NB4 (cell line): ENCODE measurements around the gene CHST8.

Experiments
- DNase-seq: peaks from one replicate; pipeline ENCODE4 v3.0.0; 2010; ENCODE audit warnings: low read depth
- H3K4me3 ChIP-seq: one replicate; pipeline ENCODE4 v1.5.1; 2011; ENCODE audit warnings: mild to moderate bottlenecking, low read depth, low read length, moderate library complexity
- MYC ChIP-seq: IDR thresholded peaks from 2 replicates; pipeline ENCODE4 v1.6.1; 2011; ENCODE audit warnings: low read depth, low read length
- POLR2A ChIP-seq: IDR thresholded peaks from 2 replicates; pipeline ENCODE4 v1.6.1; 2011; ENCODE audit warnings: mild to moderate bottlenecking; ENCODE audit not compliant: insufficient read length; ENCODE audit errors: extremely low read depth
- TF ChIP-seq, protein P1 (sequence below): IDR thresholded peaks from one replicate; pipeline ENCODE4 v1.5.1; 2012; ENCODE audit warnings: low read depth, low read length
- TF ChIP-seq, protein P2 (sequence below): IDR thresholded peaks from 2 replicates; pipeline ENCODE4 v1.6.1; 2011; ENCODE audit warnings: low read depth, low read length

CHST8 gene

DNA sequence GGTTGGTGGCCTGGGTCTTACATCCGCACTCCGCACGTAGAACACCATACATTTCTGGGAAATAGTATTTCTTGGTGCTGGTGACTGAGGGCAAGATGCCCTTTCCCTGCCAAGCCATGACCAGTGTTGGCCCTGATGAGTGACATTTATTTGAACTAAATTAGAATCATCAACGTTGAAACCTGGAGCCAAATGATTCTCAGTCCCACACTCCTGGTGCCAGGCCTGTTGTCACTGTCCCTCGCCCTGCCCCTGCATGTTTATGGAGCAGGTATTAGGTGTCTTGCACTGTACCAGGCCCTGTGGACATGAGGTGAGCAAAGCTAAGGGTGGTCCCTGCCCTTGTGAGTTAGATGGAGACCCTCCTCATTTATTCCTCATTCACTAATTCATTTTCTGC, 5.8 kb downstream of the CHST8 start:
- H3K4me3 ChIP-seq: no peak overlapping the region
- no peak for TF ChIP-seq MYC
- TF ChIP-seq, protein P1, sequence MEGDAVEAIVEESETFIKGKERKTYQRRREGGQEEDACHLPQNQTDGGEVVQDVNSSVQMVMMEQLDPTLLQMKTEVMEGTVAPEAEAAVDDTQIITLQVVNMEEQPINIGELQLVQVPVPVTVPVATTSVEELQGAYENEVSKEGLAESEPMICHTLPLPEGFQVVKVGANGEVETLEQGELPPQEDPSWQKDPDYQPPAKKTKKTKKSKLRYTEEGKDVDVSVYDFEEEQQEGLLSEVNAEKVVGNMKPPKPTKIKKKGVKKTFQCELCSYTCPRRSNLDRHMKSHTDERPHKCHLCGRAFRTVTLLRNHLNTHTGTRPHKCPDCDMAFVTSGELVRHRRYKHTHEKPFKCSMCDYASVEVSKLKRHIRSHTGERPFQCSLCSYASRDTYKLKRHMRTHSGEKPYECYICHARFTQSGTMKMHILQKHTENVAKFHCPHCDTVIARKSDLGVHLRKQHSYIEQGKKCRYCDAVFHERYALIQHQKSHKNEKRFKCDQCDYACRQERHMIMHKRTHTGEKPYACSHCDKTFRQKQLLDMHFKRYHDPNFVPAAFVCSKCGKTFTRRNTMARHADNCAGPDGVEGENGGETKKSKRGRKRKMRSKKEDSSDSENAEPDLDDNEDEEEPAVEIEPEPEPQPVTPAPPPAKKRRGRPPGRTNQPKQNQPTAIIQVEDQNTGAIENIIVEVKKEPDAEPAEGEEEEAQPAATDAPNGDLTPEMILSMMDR: no peak
- TF ChIP-seq, protein P2, sequence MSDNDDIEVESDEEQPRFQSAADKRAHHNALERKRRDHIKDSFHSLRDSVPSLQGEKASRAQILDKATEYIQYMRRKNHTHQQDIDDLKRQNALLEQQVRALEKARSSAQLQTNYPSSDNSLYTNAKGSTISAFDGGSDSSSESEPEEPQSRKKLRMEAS: no peak
- TF ChIP-seq POLR2A: no peak
- DNase-seq: no peak

DNA sequence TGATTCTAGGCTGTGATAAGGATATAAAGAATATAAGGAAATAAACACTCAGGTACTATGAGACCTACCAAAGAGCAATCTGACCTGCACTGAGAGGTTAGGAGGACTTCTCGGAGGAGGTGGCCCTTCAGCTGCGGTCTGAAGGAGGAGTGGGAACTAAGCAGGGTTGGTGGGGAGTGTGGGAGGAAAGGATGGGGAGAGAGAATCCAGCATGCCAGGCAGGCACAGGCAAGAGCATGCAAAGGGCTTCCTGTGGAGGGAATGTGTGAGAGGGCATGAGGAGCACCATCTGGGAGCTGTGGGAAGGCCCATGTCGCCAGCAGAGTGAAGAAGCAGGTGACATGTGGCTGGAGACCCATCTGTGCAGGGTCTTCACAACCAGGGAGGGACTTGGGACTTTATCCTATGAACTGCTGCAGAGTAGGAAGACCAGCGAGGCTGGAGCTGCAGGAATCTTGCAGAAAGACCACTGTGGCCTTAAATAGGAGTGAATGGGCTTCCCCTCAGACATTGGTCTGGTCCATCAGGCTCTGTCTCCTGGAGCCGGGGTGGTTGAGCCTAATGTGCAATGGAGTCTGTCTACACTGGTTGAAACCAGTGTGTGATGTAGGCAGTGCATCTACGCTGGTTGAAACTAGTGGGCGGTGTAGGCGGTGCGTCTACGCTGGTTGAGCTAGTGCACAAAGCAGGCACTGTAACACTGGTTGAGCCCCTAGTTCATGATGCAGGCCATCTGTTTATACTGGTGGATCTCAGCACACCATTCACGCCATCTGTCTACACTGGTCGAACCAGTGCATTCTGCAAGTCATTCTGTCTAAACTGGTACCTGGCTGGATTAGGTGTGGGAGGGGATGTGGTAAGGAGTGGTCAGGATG, 6.4 kb downstream of the CHST8 start:
- TF ChIP-seq MYC (no peak), POLR2A (no peak)
- TF ChIP-seq, protein P1: no peak
- TF ChIP-seq, protein P2: no peak
- no peak for DNase-seq
- no peak overlapping the region for H3K4me3 ChIP-seq

DNA sequence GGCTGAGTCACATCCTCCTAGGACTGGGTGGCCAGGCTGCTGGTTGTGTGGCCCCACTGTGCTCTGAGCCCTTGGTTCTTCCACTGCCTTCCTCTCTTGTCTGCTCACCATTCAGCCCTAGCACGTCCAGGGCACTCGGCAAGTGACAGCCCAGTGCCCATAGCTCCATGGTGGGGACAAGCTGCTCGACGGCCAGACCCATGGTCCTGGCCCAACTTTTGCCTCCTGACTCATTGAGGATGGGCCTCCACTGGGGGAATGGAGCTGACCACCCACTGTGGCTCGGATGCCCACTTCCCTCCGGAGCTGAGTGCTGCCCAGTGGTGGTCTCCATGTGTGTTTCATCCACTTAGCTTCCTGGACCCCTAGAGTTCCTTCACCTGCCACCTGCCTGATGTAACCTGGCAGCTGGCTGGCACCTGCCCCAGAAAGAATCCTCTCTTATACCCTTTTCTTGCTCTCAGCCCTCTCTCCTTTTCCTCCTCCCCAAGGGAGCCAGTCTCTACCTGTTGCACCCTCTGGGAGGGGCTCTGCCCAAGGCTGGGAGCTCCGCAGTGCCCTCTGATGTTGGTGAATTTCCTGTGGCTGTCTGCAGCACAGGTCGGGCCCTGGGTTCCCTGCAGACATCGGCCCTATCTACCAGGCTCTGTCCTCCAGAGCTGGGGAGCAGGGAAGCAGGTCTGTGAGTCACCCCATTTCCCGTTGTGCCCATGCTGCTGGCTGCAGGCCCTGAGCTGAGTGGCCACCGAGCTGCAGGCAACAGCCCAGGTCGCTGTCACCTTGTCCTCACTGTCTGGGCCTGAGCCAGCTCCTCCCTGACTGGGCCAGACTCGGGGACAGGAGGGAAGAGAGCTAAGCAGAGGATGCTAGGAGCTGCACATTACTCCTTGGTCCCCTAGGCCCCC, 7.4 kb downstream of the CHST8 start:
- TF ChIP-seq, protein P2: no peak
- TF ChIP-seq, protein P1: no peak
- no peak for TF ChIP-seq MYC
- no peak for TF ChIP-seq POLR2A
- H3K4me3 ChIP-seq: no peak overlapping the region
- no peak for DNase-seq

DNA sequence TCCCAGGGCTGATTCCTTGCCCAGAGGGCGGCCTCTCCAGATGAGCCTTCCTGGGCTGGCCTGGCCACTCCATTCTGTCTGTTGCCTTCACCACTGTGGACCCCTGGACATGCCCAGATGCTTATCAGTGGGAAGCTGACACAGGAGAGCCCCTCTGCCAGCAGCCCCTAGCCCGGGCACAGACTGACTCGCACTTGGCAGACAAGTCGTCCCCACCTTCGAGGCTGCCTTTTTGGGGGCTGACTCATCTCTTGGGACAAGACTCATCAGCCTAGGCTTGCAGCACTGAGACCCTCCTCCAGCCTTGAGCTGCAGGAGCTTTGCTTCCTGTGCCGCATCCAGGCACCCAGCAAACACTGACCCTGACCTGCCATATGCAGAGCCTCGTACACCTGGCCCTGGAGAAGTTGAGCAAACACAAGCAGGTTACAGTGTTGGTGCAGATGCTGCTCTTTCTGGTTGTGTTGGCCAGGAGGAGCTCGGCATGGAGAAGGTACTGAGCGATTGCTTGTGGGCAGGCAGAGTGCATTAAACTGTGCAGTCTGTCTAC, 8.1 kb downstream of the CHST8 start:
- DNase-seq: no peak
- TF ChIP-seq MYC (no peak), POLR2A (no peak)
- TF ChIP-seq, protein P1: no peak
- TF ChIP-seq, protein P2: no peak
- no peak overlapping the region for H3K4me3 ChIP-seq

DNA sequence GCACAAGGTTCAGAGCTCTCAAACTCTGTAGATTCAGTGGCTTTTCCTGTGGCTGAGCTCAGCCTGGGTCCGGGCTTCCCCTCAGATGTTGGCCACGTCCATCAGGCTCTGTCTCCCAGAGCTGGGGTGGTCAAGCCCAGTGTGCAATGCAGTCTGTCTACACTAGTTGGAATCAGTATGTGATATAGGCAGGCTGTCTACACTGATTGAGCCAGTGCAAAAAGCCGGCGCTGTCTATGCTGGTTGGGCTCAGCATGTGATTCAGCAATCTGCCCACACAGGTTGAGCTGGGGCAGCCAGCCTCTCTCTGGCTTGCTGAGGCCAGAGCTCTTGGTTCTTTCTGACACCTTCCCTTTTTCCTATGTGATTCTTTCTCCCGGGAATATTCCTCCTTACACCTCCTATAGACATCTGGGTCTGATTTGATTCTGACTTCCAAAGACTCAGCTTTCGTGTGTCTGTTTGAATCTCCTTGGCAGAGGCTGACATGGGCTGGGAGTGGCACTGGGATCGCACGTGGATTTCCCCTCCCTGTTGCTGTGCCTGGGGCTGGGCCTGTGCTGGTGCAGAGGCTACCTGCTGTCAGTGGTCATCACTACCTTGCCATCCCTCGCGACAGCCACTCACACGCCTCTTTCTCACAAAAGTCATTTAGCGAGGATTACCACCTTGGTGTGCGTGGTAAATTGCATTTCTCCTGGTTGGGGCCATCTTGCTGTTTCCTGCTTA, 9.3 kb downstream of the CHST8 start:
- H3K4me3 ChIP-seq: no peak overlapping the region
- TF ChIP-seq MYC: no peak
- TF ChIP-seq, protein P1: no peak
- TF ChIP-seq, protein P2: no peak
- no peak for TF ChIP-seq POLR2A
- no peak for DNase-seq
